SU-DHL-6 (cell line): ENCODE data around the gene PVALEF.

Experiments
- H2AFZ ChIP-seq: fragments of 200-600 bp; sonication (generic); 2 replicates; pipeline ENCODE4 v1.6.1; 2014; ENCODE audit warnings: low read depth, mild to moderate bottlenecking, moderate library complexity, mixed read lengths, antibody characterized with exemption, low read length; ENCODE audit not compliant: severe bottlenecking
- H3F3A ChIP-seq: fragments of 200-600 bp; shearing (Covaris generic); 2 replicates; pipeline ENCODE4 v1.6.0; 2016; ENCODE audit warnings: antibody characterized with exemption, mild to moderate bottlenecking; ENCODE audit not compliant: insufficient read depth
- H3K27ac ChIP-seq: fragments of 200-600 bp; sonication (generic); 2 replicates; pipeline ENCODE4 v1.5.1; 2016; ENCODE audit warnings: low read depth, mild to moderate bottlenecking, low read length, moderate library complexity, mixed read lengths
- H3K27me3 ChIP-seq: fragments of 200-600 bp; sonication (generic), shearing (Covaris generic); 2 replicates; pipeline ENCODE4 v1.6.0; 2014; ENCODE audit warnings: mild to moderate bottlenecking, low read length
- H3K36me3 ChIP-seq: fragments of 200-600 bp; sonication (generic); 2 replicates; pipeline ENCODE4 v1.6.1; 2014; ENCODE audit warnings: mild to moderate bottlenecking, low read length, mixed read lengths
- H3K4me2 ChIP-seq: fragments of 300-600, 200-600 bp; shearing (Covaris generic), sonication (generic); 2 replicates; pipeline ENCODE4 v1.6.0; 2014; ENCODE audit warnings: low read length, low read depth, mild to moderate bottlenecking; ENCODE audit not compliant: poor library complexity, severe bottlenecking
- H3K4me3 ChIP-seq: fragments of 200-600 bp; sonication (generic); 2 replicates; pipeline ENCODE4 v1.5.1; 2014; ENCODE audit warnings: antibody characterized with exemption, low read length, mild to moderate bottlenecking, mixed read lengths; ENCODE audit not compliant: insufficient read depth, poor library complexity, severe bottlenecking
- H3K79me2 ChIP-seq: fragments of 200-600 bp; sonication (generic); 2 replicates; pipeline ENCODE4 v1.6.1; 2014; ENCODE audit warnings: mild to moderate bottlenecking, low read length, moderate library complexity; ENCODE audit not compliant: insufficient read depth
- H3K9ac ChIP-seq: fragments of 200-600 bp; sonication (generic); 2 replicates; pipeline ENCODE4 v1.7.0; 2014; ENCODE audit warnings: mild to moderate bottlenecking, low read length
- H3K9me2 ChIP-seq: fragments of 200-600 bp; sonication (generic); replicated peaks from 2 replicates; pipeline ENCODE4 v1.6.1; 2014; ENCODE audit warnings: low read length; ENCODE audit not compliant: insufficient read depth
- H3K9me3 ChIP-seq: fragments of 200-600 bp; sonication (generic); 2 replicates; pipeline ENCODE4 v1.6.1; 2014; ENCODE audit warnings: low read length, mixed read lengths; ENCODE audit not compliant: insufficient read depth
- H4K20me1 ChIP-seq: fragments of 200-600 bp; sonication (generic); 2 replicates; pipeline ENCODE4 v1.6.1; 2014; ENCODE audit warnings: low read depth, mild to moderate bottlenecking, antibody characterized with exemption, low read length, moderate library complexity, mixed read lengths
- CTCF ChIP-seq: fragments of 200-600 bp; sonication (generic); IDR thresholded peaks from one replicate; pipeline ENCODE4 v1.5.1; 2017; ENCODE audit warnings: antibody characterized with exemption, mild to moderate bottlenecking, low read length, moderate library complexity; ENCODE audit not compliant: insufficient read depth, poor library complexity, severe bottlenecking
- EZH2phosphoT487 ChIP-seq: fragments of 200-600 bp; sonication (generic), shearing (Covaris generic); conservative IDR thresholded peaks from 2 replicates; pipeline ENCODE4 v1.6.1; 2018; ENCODE audit warnings: mild to moderate bottlenecking, antibody characterized with exemption, low read length, moderate library complexity, mixed read lengths

PVALEF gene

GRCh38 chr17:81147701-81148100, 17.6 kb upstream of the PVALEF start:
- Histone ChIP-seq H2AFZ (no peak overlapping the region), H3K9ac (no peak overlapping the region), H4K20me1 (no peaks in the 10 kb centered on the region), H3K27ac (no peak overlapping the region), H3K9me2 (no peaks in the 10 kb centered on the region), H3K4me2 (no peak overlapping the region), H3K36me3 (no peaks in the 10 kb centered on the region), H3K4me3 (no peak overlapping the region), H3K9me3 (no peaks in the 10 kb centered on the region), H3K79me2 (no peaks in the 10 kb centered on the region), H3K27me3 (no peaks in the 10 kb centered on the region), H3F3A (no peaks in the 10 kb centered on the region)
- no peak for TF ChIP-seq EZH2phosphoT487
- no peak for TF ChIP-seq CTCF

- no peaks in the 10 kb centered on the region for H3K36me3 ChIP-seq
- H3K9me2 ChIP-seq = no peaks in the 10 kb centered on the region
- TF ChIP-seq CTCF = no peak
- no peak for TF ChIP-seq EZH2phosphoT487
- H3K4me2 ChIP-seq = no peak overlapping the region
- no peak overlapping the region for H3K4me3 ChIP-seq
- H4K20me1 ChIP-seq = no peaks in the 10 kb centered on the region
- no peaks in the 10 kb centered on the region for H3K79me2 ChIP-seq
- no peaks in the 10 kb centered on the region for H3F3A ChIP-seq
- H3K27me3 ChIP-seq = no peaks in the 10 kb centered on the region
- no peak overlapping the region for H3K27ac ChIP-seq
- no peak overlapping the region for H3K9ac ChIP-seq
- H3K9me3 ChIP-seq = no peaks in the 10 kb centered on the region
- no peak overlapping the region for H2AFZ ChIP-seq
These were observed 16.7 kb upstream of the PVALEF start for GRCh38 chr17:81148571-81148970.

GRCh38 chr17:81148986-81149533, 16.2 kb upstream of the PVALEF start:
- TF ChIP-seq CTCF (no peak), EZH2phosphoT487 (no peak)
- H4K20me1 ChIP-seq = no peaks in the 10 kb centered on the region
- no peaks in the 10 kb centered on the region for H3K27me3 ChIP-seq
- no peaks in the 10 kb centered on the region for H3F3A ChIP-seq
- no peak overlapping the region for H3K27ac ChIP-seq
- H2AFZ ChIP-seq = no peak overlapping the region
- no peak overlapping the region for H3K9ac ChIP-seq
- H3K9me2 ChIP-seq = no peaks in the 10 kb centered on the region
- H3K9me3 ChIP-seq = no peaks in the 10 kb centered on the region
- H3K4me2 ChIP-seq = no peak overlapping the region
- H3K36me3 ChIP-seq = no peaks in the 10 kb centered on the region
- no peak overlapping the region for H3K4me3 ChIP-seq
- no peaks in the 10 kb centered on the region for H3K79me2 ChIP-seq
